RWPE1 (cell line): ENCODE results near the gene FAM153A.
A peak's percentile ranks its signal among the peaks of the same experiment; 100 is the strongest.
"Not testable (repeated sequence)": the region's sequence is repeated elsewhere in the genome, so short reads cannot be mapped to it uniquely, and the experiment has no call there.

Experiments
- CTCF ChIA-PET: fragments of 350-600 bp; sonication (Branson Sonifier 250); formaldehyde crosslinking; extraction: SDS; loops from one replicate; lab custom pipeline; 2021; lab: Yijun Ruan, JAX
- POLR2A ChIA-PET: fragments of 400-600 bp; formaldehyde crosslinking; extraction: SDS; loops from one replicate; lab custom pipeline; 2020; ENCODE audit warnings: antibody characterized with exemption; ENCODE audit not compliant: low non-redundant PET; lab: Yijun Ruan, JAX
- DNase-seq: peaks from one replicate; pipeline ENCODE4 v3.0.0; 2012; ENCODE audit warnings: low spot score
- H3K27ac ChIP-seq: fragments of 450-650 bp; 2 replicates; pipeline ENCODE4 v1.5.1; 2017

FAM153A gene

DNA sequence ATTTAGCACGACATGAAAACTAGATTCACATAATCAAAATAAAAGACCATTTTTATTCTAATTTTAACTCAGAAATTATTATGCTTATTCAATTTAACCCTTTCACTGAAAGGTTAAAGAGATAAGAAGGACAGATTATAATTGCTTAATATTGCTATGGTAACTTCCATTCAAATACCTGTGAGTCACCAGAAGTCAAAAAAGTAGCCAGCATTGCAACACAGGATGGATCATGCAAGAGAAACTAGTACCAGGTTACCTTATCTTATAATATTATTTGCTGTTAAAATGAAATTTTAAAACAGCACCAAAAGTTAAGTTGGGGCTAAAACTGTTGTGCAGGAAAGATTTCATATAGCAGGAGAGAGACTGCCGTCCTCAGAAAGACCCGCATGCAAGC, 11.5 kb downstream of the FAM153A start:
- CTCF ChIA-PET, POLR2A ChIA-PET, H3K27ac ChIP-seq: not testable (repeated sequence)
- peak; percentile 51 for DNase-seq

DNA sequence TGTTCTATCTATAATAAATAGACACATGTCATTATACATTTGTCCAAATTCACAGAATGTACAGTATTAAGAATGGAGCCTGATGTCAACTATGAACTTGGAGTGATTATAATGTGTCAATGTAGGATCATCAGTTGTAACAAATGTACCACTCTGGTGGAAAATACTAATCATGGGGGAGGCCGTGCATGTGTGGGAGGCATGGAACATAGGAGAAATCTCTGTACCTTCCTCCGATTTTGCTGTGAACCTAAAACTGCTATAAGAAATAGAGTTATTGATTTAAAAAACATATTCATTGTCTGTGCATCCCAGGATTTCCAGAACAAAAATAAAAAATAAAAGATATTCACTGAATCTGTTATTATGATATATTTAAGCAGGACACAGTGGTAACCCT, 12.1 kb downstream of the FAM153A start:
- CTCF ChIA-PET, DNase-seq, POLR2A ChIA-PET, H3K27ac ChIP-seq: not testable (repeated sequence)

DNA sequence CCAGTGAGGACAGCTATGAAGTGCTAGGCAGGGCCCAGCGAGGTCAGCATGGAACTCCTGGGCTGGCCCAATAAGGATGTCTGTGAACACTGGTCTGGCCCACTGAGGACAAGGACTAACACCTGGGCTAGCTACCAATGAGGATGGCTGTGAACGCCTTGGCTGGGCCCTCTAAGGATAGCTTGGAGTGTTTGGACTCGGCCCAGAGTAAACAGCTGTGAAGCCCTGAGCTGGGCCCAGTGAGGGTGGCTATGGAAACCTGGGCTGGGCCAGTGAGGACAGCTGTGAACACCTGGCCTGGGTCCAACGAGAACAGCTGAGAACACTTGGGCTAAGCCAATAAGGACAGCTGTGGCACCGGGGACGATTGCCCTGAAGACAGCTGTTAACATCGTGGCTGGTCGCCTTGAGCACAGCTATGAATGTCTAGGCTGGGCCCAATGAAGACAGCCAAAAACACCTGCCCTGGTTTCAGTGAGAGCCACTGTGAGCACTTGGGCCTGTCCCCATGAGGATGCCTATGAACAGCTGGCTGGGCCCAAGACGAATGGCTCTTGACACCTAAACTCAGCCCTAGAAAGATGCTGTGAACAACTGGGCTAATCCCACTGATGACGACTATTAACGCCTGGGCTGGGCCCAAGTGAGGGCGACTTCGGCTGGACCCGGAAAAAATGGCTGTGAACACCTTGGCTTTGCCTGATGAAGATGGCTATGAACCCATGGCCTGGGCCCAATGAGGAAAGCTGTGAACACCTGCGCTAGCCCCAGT, 18.8 kb downstream of the FAM153A start:
- DNase-seq, POLR2A ChIA-PET, H3K27ac ChIP-seq, CTCF ChIA-PET: not testable (repeated sequence)

DNA sequence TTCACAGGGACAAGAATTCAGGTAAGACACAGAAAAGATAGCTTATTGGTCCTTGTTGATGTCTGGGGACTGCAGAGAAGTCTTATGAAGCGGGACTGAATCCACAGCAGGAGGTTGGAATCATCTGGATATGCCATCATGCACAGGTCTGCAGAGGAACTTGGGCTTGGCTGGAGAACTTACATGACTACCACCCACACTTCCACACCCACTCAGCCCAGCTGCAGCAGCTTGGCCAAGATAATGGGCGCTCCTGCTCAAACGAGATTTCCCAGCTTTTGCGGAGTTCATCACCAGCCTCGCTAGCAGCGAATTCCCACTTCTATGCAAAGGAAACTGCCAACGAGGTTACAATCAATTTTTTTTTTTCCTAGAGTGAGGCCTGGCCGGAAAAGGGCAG, 21.7 kb downstream of the FAM153A start:
- H3K27ac ChIP-seq, POLR2A ChIA-PET, CTCF ChIA-PET, DNase-seq: not testable (repeated sequence)

GRCh38 chr5:177747354-177747753, 35.3 kb downstream of the FAM153A start:
- POLR2A ChIA-PET, H3K27ac ChIP-seq, CTCF ChIA-PET, DNase-seq: not testable (repeated sequence)

DNA sequence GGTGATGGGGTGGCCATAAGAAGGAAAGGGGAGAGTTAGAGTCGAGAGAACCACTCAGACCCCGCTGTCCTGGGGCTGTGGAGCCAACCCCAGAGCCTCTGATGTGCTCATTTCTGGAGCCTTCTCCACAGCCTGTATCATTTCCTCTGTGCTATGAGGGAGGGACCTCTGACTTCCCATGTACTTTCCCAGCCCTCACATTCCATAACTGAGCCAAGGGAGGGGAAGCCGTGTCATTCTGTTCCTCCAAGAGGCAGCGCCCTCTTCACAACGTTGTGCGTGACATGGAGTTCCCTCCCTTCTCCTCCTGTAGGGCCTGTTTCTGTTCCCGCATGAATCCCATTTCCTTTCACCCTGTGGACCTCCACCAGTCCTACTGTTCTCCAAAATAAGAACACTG, 57.8 kb downstream of the FAM153A start:
- H3K27ac ChIP-seq, DNase-seq, CTCF ChIA-PET, POLR2A ChIA-PET: not testable (repeated sequence)

GRCh38 chr5:177723831-177724485, 58.7 kb downstream of the FAM153A start:
- CTCF ChIA-PET, result not testable (repeated sequence)

DNA sequence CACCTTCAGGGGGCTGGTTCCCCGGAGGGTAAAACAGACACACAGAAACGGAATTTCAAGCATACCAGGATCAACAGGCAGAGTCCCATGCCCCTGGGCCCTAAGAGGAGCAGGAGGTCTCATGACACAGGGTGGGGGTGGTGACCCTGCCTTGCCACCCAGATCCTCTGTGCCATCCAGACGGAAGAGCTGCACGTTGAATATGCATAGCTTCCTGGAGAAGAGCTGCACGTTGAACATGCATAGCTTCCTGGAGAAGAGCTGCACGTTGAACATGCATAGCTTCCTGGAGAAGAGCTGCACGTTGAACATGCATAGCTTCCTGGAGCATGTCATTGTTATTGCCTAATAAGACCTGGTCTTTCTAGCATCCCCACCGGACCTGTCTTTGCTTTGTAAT, 59.9 kb downstream of the FAM153A start:
- DNase-seq, POLR2A ChIA-PET, CTCF ChIA-PET, H3K27ac ChIP-seq: not testable (repeated sequence)

More at GRCh38 chr5:177723831-177724485, 58.7 kb downstream of the FAM153A start:
- DNase-seq, POLR2A ChIA-PET, H3K27ac ChIP-seq: not testable (repeated sequence)

GRCh38 chr5:177719989-177720388, 62.7 kb downstream of the FAM153A start:
- CTCF ChIA-PET, DNase-seq, H3K27ac ChIP-seq, POLR2A ChIA-PET: not testable (repeated sequence)

DNA sequence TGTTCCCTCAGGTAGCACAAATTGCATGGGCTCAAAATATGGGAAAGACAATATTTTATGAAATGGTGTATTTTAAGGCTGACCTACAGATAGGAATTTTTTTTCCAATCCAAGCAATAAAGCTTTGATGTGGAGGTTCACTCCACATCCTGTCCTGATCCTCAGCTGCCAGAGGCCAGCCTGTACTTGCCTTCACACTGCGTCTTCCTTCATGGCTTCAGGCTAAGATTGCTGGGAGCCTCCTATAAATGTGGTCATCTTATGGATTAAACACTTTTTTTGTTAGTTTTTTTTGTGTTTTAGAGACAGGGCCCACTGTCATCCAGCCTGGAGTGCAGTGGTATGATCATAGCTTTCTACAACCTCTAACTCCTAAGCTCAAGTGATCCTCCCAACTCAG, 67.3 kb downstream of the FAM153A start:
- peak; percentile 20 for DNase-seq
- not testable (repeated sequence) for H3K27ac ChIP-seq
- ChIA-PET CTCF (interaction anchor here (0.7 kb wide), 1 partner anchor 108 kb away, joined by 8 read pairs; no protein-coding TSS in a partner anchor), POLR2A (interaction anchor here (0.6 kb wide), 1 partner anchor 148 kb away, joined by 4 read pairs; no protein-coding TSS in a partner anchor)

- POLR2A ChIA-PET, H3K27ac ChIP-seq, CTCF ChIA-PET, DNase-seq: not testable (repeated sequence)
Observed at GRCh38 chr5:177696100-177696499, 86.6 kb downstream of the FAM153A start.

DNA sequence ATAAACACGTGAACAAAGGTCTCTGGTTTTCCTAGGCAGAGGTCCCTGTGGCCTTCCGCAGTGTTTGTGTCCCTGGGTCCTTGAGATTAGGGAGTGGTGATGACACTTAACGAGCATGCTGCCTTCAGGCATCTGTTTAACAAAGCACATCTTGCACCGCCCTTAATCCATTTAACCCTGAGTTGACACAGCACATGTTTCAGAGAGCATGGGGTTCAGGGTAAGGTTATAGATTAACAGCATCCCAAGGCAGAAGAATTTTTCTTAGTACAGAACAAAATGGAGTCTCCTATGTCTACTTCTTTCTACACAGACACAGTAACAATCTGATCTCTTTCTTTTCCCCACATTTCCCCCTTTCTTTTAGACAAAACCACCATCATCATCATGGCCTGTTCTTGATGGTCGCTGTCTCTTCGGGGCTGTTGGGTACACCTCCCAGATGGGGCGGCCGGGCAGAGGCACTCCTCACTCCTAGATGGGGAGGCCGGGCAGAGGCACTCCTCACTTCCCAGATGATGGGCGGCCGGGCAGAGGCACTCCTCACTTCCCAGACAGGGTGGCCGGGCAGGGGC, 87.3 kb downstream of the FAM153A start:
- POLR2A ChIA-PET, CTCF ChIA-PET, DNase-seq, H3K27ac ChIP-seq: not testable (repeated sequence)

DNA sequence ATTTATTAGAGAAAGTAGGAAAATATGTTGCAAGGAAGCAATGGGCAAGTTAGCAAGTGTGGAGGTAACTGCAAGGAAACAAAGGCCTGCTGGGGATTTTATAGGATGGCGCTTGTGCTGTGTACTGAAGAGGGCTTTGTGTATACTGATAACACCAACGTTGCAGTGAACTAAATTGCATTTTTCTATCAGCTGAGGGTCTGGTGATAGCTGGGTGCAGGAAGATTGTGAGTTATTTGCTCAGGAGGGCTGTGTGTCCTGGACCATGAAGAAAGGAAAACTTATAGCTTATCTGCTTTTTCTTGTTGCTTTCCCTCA, 88.2 kb downstream of the FAM153A start:
- CTCF ChIA-PET, POLR2A ChIA-PET: not testable (repeated sequence)

DNA sequence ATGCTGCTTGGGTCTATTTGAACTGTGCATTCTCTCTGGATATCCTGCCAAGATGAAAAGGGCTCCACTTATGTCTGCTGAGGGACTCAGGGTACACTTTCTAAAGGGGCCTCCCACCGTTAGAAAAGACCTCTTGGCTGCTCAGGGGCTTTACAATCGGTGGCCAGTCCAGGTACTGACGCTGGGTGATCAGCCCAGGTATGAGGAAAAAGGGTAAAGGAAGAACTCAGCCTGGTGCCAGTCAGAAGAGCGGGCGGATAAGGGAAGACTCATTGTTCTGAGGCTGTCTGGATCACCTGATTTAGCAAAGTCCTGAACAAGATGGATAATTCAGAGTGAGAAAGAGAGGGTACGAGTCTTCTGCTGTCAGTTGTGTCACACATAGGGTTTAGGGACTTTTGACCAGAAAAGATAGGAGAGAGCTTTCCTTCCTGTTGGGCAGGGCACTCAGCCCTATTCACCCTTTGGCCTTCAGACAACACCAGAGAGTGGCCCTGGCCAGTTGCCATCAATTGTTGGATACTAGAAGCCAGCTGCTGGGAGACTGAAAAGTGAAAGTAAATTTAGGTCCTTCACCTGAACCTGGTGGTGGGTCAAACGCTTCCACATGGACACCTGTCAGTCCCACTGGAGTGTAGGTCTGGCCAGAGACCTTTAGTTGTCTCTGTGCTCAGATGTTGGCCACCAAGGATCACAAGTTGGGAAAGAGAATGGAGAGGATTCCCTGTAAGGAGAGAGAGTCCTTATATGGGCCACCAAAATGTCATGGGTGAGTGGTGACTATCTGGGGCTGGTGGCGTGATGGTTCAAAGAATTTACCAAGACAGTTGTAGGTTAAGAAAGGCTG, 88.8 kb downstream of the FAM153A start:
- CTCF ChIA-PET, DNase-seq, H3K27ac ChIP-seq, POLR2A ChIA-PET: not testable (repeated sequence)

More for the DNA sequence above, 88.2 kb downstream of the FAM153A start:
- H3K27ac ChIP-seq, DNase-seq: not testable (repeated sequence)

DNA sequence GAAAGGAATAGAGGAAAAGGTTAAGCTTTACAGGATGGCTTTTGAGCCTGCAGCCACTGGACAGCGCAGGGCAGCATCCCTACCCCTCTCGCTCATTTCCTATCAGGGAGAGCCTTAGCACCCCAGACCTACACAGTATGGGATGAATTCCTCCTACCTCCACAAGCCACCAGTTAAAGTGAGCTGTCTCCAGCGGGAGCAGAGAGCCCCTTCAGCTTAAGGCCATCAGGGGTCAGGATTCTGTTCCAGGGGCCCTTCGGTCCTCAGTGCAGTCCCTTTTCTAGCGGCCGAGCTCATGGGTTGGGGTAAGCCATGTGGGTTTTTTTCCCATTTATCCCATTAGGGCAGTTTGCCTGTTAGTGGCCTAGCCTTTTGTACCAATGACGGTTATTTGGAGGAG, 89.7 kb downstream of the FAM153A start:
- POLR2A ChIA-PET, H3K27ac ChIP-seq, DNase-seq, CTCF ChIA-PET: not testable (repeated sequence)

- H3K27ac ChIP-seq, POLR2A ChIA-PET, CTCF ChIA-PET, DNase-seq: not testable (repeated sequence)
Observed at GRCh38 chr5:177692507-177692906, 90.2 kb downstream of the FAM153A start.
